K562 (cell line): ENCODE data around the gene LCE1D. TPM values are rescaled to one million over a fixed set of nuclear protein-coding genes. Genes with fewer than 3 reads are reported as not detected.

Source experiments
- ATAC-seq: fragments of 200-7000 bp; cut with Tn5 transposase; 3 replicates; pipeline ENCODE4 v1.9.1; 2020; ENCODE audit warnings: moderate library complexity
- BruUV-seq: library from RNA; stranded (reverse); fragments of 400-500 nt; replicated peaks from 2 replicates; lab custom pipeline; 2021; lab: Mats Ljungman, UMichigan
- CTCF ChIA-PET: fragments of 300-600 bp; formaldehyde crosslinking; extraction: SDS; loops from one replicate; lab custom pipeline; 2021; ENCODE audit warnings: low intra/inter-chr PET ratio; lab: Yijun Ruan, JAX
- POLR2A ChIA-PET: fragments of 300-600, 350-650 bp; sonication (Branson Sonifier 250); formaldehyde crosslinking; extraction: SDS; loops from one replicate; lab custom pipeline; 2021; ENCODE audit warnings: antibody characterized with exemption, inconsistent platforms; lab: Yijun Ruan, JAX
- DNase-seq, 4 experiments: peaks; one replicate each; pipeline versions ENCODE4 v3.0.0 to v3.0.0-alpha.2; 2011 to 2018; ENCODE audit warnings: low spot score in 3 of 4, mixed read lengths in 3 of 4; ENCODE audit errors: extremely low read depth in 1 of 4
- FAIRE-seq: peaks from 2 replicates; lab custom pipeline; 2011; peaks lifted over from hg19 to GRCh38; lab: Jason Lieb, UNC
- H2AFZ ChIP-seq: 2 replicates; pipeline ENCODE4 v1.6.0; 2011; ENCODE audit warnings: low read depth, low read length, control low read depth, inconsistent platforms
- H3K27ac ChIP-seq: fragments of 200-600 bp; 3 replicates; pipeline ENCODE4 v1.8.0; 2011; ENCODE audit warnings: low read depth, mild to moderate bottlenecking, control low read depth, inconsistent platforms, low read length, moderate library complexity, mixed read lengths; ENCODE audit errors: extremely low read depth
- H3K27me3 ChIP-seq, 2 experiments: fragments of 300-600 bp in 1 of 2; 2 replicates in 1 of 2; 3 replicates in 1 of 2; pipeline versions ENCODE4 v1.6.0 to v1.8.0; 2011; ENCODE audit warnings: inconsistent platforms in 2 of 2, low read length in 2 of 2, mild to moderate bottlenecking in 1 of 2, mixed read lengths in 1 of 2, moderate library complexity in 1 of 2; ENCODE audit not compliant: control insufficient read depth in 2 of 2, insufficient read depth in 2 of 2
- H3K36me3 ChIP-seq: fragments of 300-600 bp; 3 replicates; pipeline ENCODE4 v1.8.0; 2011; ENCODE audit warnings: mild to moderate bottlenecking, low read length, inconsistent platforms; ENCODE audit not compliant: control insufficient read depth, insufficient read depth
- H3K4me1 ChIP-seq, 2 experiments: fragments of 200-600 bp in 1 of 2; replicated peaks in 1 of 2; 2 replicates in 1 of 2; 3 replicates in 1 of 2; pipeline versions ENCODE4 v1.5.1 to v1.8.0; 2011; ENCODE audit warnings: inconsistent platforms in 2 of 2, low read length in 2 of 2, mild to moderate bottlenecking in 1 of 2, mixed read lengths in 1 of 2, moderate library complexity in 1 of 2; ENCODE audit not compliant: control insufficient read depth in 2 of 2, insufficient read depth in 2 of 2
- H3K4me2 ChIP-seq: 2 replicates; pipeline ENCODE4 v1.6.1; 2011; ENCODE audit warnings: low read length, control low read depth, inconsistent platforms, mixed read lengths; ENCODE audit not compliant: insufficient read depth
- H3K4me3 ChIP-seq: fragments of 200-600 bp; sonication (generic), shearing (Covaris generic); 2 replicates; pipeline ENCODE4 v1.5.1; 2016; ENCODE audit warnings: control low read depth, inconsistent platforms
- H3K79me2 ChIP-seq: fragments of 200-600 bp; 3 replicates; pipeline ENCODE4 v1.8.0; 2011; ENCODE audit warnings: low read length, inconsistent platforms; ENCODE audit not compliant: control insufficient read depth, insufficient read depth
- H3K9ac ChIP-seq, 2 experiments: 2 replicates each; pipeline versions ENCODE4 v1.6.0 to v1.6.1; 2011; ENCODE audit warnings: low read depth in 2 of 2, low read length in 2 of 2, control low read depth in 1 of 2, inconsistent platforms in 1 of 2, mild to moderate bottlenecking in 1 of 2, mixed read lengths in 1 of 2; ENCODE audit not compliant: insufficient read depth in 1 of 2
- H3K9me1 ChIP-seq: one replicate; pipeline ENCODE4 v1.6.0; 2011; ENCODE audit warnings: inconsistent platforms, mild to moderate bottlenecking, low read length, moderate library complexity; ENCODE audit not compliant: control insufficient read depth, insufficient read depth
- H3K9me3 ChIP-seq: replicated peaks from 2 replicates; pipeline ENCODE4 v1.5.1; 2011; ENCODE audit warnings: low read depth, low read length, inconsistent platforms; ENCODE audit not compliant: control insufficient read depth, insufficient read depth
- H4K20me1 ChIP-seq: replicated peaks from 2 replicates; pipeline ENCODE4 v1.6.1; 2011; ENCODE audit warnings: low read length, inconsistent platforms, mixed read lengths; ENCODE audit not compliant: control insufficient read depth, insufficient read depth
- GTF3C2 ChIP-seq: IDR thresholded peaks from 3 replicates; pipeline ENCODE4 v1.6.1; 2011; ENCODE audit warnings: borderline replicate concordance, mild to moderate bottlenecking, moderate library complexity; ENCODE audit not compliant: insufficient read length; ENCODE audit errors: extremely low read depth
- JUND ChIP-seq, 2 experiments: IDR thresholded peaks; 2 replicates in 1 of 2; 3 replicates in 1 of 2; pipeline ENCODE4 v1.6.1; 2011; ENCODE audit warnings: borderline replicate concordance in 2 of 2, low read depth in 2 of 2, low read length in 2 of 2, improper control_type of control experiment in 1 of 2, missing biosample characterization in 1 of 2, missing genetic modification characterization in 1 of 2, missing genetic modification reagents in 1 of 2
- KLF1 ChIP-seq: fragments of 450-650 bp; IDR thresholded peaks from 2 replicates; pipeline ENCODE4 v1.6.1; 2016; ENCODE audit warnings: missing genetic modification characterization, missing compliant biosample characterization
- NFIX ChIP-seq: fragments of 250-450 bp; sonication (Bioruptor Pico); IDR thresholded peaks from 2 replicates; pipeline ENCODE4 v1.4.0; 2020; ENCODE audit warnings: low read depth, mild to moderate bottlenecking, moderate library complexity
- WHSC1 ChIP-seq: IDR thresholded peaks from one replicate; pipeline ENCODE4 v1.6.1; 2012; ENCODE audit warnings: low read length, control low read depth, inconsistent platforms
- ZBTB26 ChIP-seq: fragments of 450-650 bp; formaldehyde crosslinking; IDR thresholded peaks from 2 replicates; pipeline ENCODE4 v1.4.0; 2022; ENCODE audit warnings: missing genetic modification characterization
- WGBS: fragments of 100-300 bp; shearing (Covaris generic); methylation state at CpG from one replicate; pipeline ENCODE4 v1.1.6; 2016; ENCODE audit warnings: low coverage, mixed read lengths; ENCODE audit not compliant: insufficient coverage; ENCODE audit errors: missing lambda C conversion rate; 5-methylcytosine and 5-hydroxymethylcytosine counted together
- in situ Hi-C: fragments of 300-500 bp; cut with MboI; formaldehyde crosslinking; loops from 4 replicates; pipeline ENCODE4 v1.15.0; 2018; ENCODE audit warnings: inconsistent platforms, mixed read lengths
- intact Hi-C: fragments of 100-400 bp; cut with micrococcal nuclease; formaldehyde crosslinking; loops from 2 replicates; pipeline ENCODE4 v1.14.2; 2022
- polyA plus RNA-seq, 8 experiments: library from polyadenylated mRNA; depleted of rRNA in 4 of 8; stranded (reverse) in 5 of 8; unstranded in 3 of 8; fragments of >200 nt; fragmentation: Nextera tagmentation in 2 of 8; fragmentation: Illumina TruSeq in 1 of 8; extraction: Ambion mirVana in 2 of 8; extraction: Trizol in 1 of 8; gene quantifications; 2 replicates each; pipeline versions ENCODE4 v1.2.1 to v1.2.3, GENCODE V29; 2011 to 2014; ENCODE audit warnings: inconsistent platforms in 1 of 8, missing spikeins in 1 of 8
- total RNA-seq, 7 experiments: library from RNA; depleted of rRNA in 6 of 7; stranded (reverse); fragments of >200 nt in 6 of 7; fragmentation: Illumina TruSeq in 2 of 7; extraction: Trizol in 2 of 7; gene quantifications; 2 replicates each; pipeline versions ENCODE4 v1.2.1 to v1.2.3, GENCODE V29; 2011 to 2021; ENCODE audit warnings: low replicate concordance in 1 of 7

LCE1D gene
- total and polyA plus RNA-seq, 9 of the 15 experiments (the other 6 are each of a cell fraction or from before 2014, with no cell fraction given): not detected

- TF ChIP-seq NFIX: no peak
- no peak for TF ChIP-seq KLF1
- TF ChIP-seq JUND (IDR thresholded peaks at IDR 0.05; ENCODE audit: borderline replicate concordance, low read depth, low read length): no peak
- TF ChIP-seq JUND (tag; IDR thresholded peaks at IDR 0.05; ENCODE audit: borderline replicate concordance, low read depth, low read length): no peak
- no peak for TF ChIP-seq WHSC1
- TF ChIP-seq GTF3C2: no peak
- TF ChIP-seq ZBTB26 (CRISPR knock-in tag): no peak
- Histone ChIP-seq H3K9me3 (no peaks in the 10 kb centered on the region), H3K36me3 (no peaks in the 10 kb centered on the region), H3K4me2 (no peak overlapping the region), H3K27me3 (no peaks in the 10 kb centered on the region), H3K27ac (no peak overlapping the region), H3K9me1 (no peaks in the 10 kb centered on the region), H3K4me3 (no peak overlapping the region), H3K79me2 (no peaks in the 10 kb centered on the region), H3K9ac (no peak overlapping the region), H2AFZ (no peak overlapping the region), H4K20me1 (no peaks in the 10 kb centered on the region), H3K4me1 (no peaks in the 10 kb centered on the region)
- DNase-seq (no peak), ATAC-seq (no peak), FAIRE-seq (no peak)
- in situ Hi-C loops: no loop called here
- POLR2A ChIA-PET: no interaction called here
- intact Hi-C loops: no loop called here
- 3% methylated on average over 2 of the region's 2 CpGs for WGBS
- BruUV-seq: no TSS peak
- CTCF ChIA-PET: interaction anchor here (0.6 kb wide), 1 partner anchor 129 kb away, joined by 3 read pairs; no protein-coding TSS in a partner anchor
Measured at GRCh38 chr1:152783095-152783494, 13.4 kb upstream of the LCE1D start.
